GM23338 (cell line): ENCODE results near the gene PNPLA5. TPM values are rescaled to one million over a fixed set of nuclear protein-coding genes. Genes with fewer than 3 reads are reported as not detected.

ENCODE experiments used
- ATAC-seq: fragments of 200-7000 bp; cut with Tn5 transposase; 3 replicates; pipeline ENCODE4 v1.9.1; 2020
- DNase-seq: peaks from one replicate; pipeline ENCODE4 v3.0.0-alpha.2; 2015; ENCODE audit warnings: low spot score
- H2AFZ ChIP-seq: fragments of 200-600 bp; sonication (generic); 2 replicates; pipeline ENCODE4 v1.8.0; 2016; ENCODE audit warnings: antibody characterized with exemption, mild to moderate bottlenecking, moderate library complexity
- H3F3A ChIP-seq: fragments of 200-600 bp; sonication (generic); replicated peaks from 2 replicates; pipeline ENCODE4 v1.8.0; 2017; ENCODE audit warnings: antibody characterized with exemption, mixed run types, low read depth
- H3K27ac ChIP-seq: fragments of 200-600 bp; sonication (generic); 2 replicates; pipeline ENCODE4 v1.6.1; 2016; ENCODE audit warnings: low read depth
- H3K27me3 ChIP-seq: fragments of 200-600 bp; sonication (generic); 2 replicates; pipeline ENCODE4 v1.8.0; 2016; ENCODE audit warnings: mild to moderate bottlenecking, mixed run types, moderate library complexity; ENCODE audit not compliant: insufficient read depth
- H3K36me3 ChIP-seq: fragments of 200-600 bp; sonication (generic); 2 replicates; pipeline ENCODE4 v1.8.0; 2016; ENCODE audit warnings: mild to moderate bottlenecking; ENCODE audit not compliant: insufficient read depth
- H3K4me1 ChIP-seq: fragments of 200-600 bp; sonication (generic); 2 replicates; pipeline ENCODE4 v1.8.0; 2016; ENCODE audit warnings: mild to moderate bottlenecking, moderate library complexity; ENCODE audit not compliant: insufficient read depth
- H3K4me2 ChIP-seq: fragments of 200-600 bp; sonication (generic); 2 replicates; pipeline ENCODE4 v1.7.1; 2017; ENCODE audit warnings: mixed run types
- H3K4me3 ChIP-seq: fragments of 200-600 bp; sonication (generic); 2 replicates; pipeline ENCODE4 v1.6.1; 2016; ENCODE audit warnings: mixed run types
- H3K79me2 ChIP-seq: fragments of 200-600 bp; sonication (generic); replicated peaks from 2 replicates; pipeline ENCODE4 v1.8.0; 2017; ENCODE audit warnings: mild to moderate bottlenecking; ENCODE audit not compliant: insufficient read depth
- H3K9me2 ChIP-seq: fragments of 200-600 bp; sonication (generic); 2 replicates; pipeline ENCODE4 v1.8.0; 2017; ENCODE audit not compliant: insufficient read depth
- H4K20me1 ChIP-seq: fragments of 200-600 bp; sonication (generic); replicated peaks from 2 replicates; pipeline ENCODE4 v1.8.0; 2017; ENCODE audit warnings: mild to moderate bottlenecking; ENCODE audit not compliant: insufficient read depth
- H3K27ac Mint-ChIP-seq: 2 replicates; pipeline ENCODE4 v1.8.0; 2020; ENCODE audit warnings: inconsistent platforms, mild to moderate bottlenecking, moderate library complexity, mixed read lengths
- H3K27me3 Mint-ChIP-seq: 3 replicates; pipeline ENCODE4 v1.8.0; 2022; ENCODE audit warnings: low read depth, mild to moderate bottlenecking, moderate library complexity, mixed read lengths, inconsistent platforms; ENCODE audit not compliant: insufficient read depth, poor library complexity
- H3K36me3 Mint-ChIP-seq: 3 replicates; pipeline ENCODE4 v1.8.0; 2021; ENCODE audit warnings: low read depth, mild to moderate bottlenecking, inconsistent platforms, moderate library complexity, mixed read lengths
- H3K4me1 Mint-ChIP-seq: 3 replicates; pipeline ENCODE4 v1.8.0; 2020; ENCODE audit warnings: mild to moderate bottlenecking, inconsistent platforms, mixed read lengths
- H3K4me3 Mint-ChIP-seq: 3 replicates; pipeline ENCODE4 v1.8.0; 2021; ENCODE audit warnings: moderate library complexity, mild to moderate bottlenecking, inconsistent platforms, mixed read lengths
- H3K9me3 Mint-ChIP-seq: 3 replicates; pipeline ENCODE4 v1.8.0; 2020; ENCODE audit warnings: moderate library complexity, mild to moderate bottlenecking, inconsistent platforms, mixed read lengths
- CREB1 ChIP-seq: fragments of 250-450 bp; sonication (Bioruptor Pico); IDR thresholded peaks from 2 replicates; pipeline ENCODE4 v1.5.0; 2020; ENCODE audit warnings: low read depth, mild to moderate bottlenecking, moderate library complexity
- ETS1 ChIP-seq: IDR thresholded peaks from 2 replicates; pipeline ENCODE4 v1.6.1; 2016; ENCODE audit warnings: antibody characterized with exemption
- EZH2phosphoT487 ChIP-seq: fragments of 200-600 bp; sonication (generic); IDR thresholded peaks from one replicate; pipeline ENCODE4 v1.8.1; 2018; ENCODE audit warnings: antibody characterized with exemption; ENCODE audit not compliant: unreplicated experiment
- JUNB ChIP-seq: IDR thresholded peaks from one replicate; pipeline ENCODE4 v1.6.1; 2016; ENCODE audit warnings: antibody characterized with exemption; ENCODE audit not compliant: unreplicated experiment
- POLR2AphosphoS5 ChIP-seq: IDR thresholded peaks from 2 replicates; pipeline ENCODE4 v1.6.1; 2016; ENCODE audit warnings: antibody characterized with exemption, low read depth
- STAT1 ChIP-seq: IDR thresholded peaks from one replicate; pipeline ENCODE4 v1.6.1; 2016; ENCODE audit warnings: antibody characterized with exemption; ENCODE audit not compliant: unreplicated experiment
- ZNF331 ChIP-seq: fragments of 250-450 bp; sonication (Bioruptor Pico); IDR thresholded peaks from 2 replicates; pipeline ENCODE4 v1.5.0; 2020; ENCODE audit warnings: low read depth, mild to moderate bottlenecking, moderate library complexity
- polyA plus RNA-seq: library from polyadenylated mRNA; unstranded; fragments of >200 nt; fragmentation: Nextera tagmentation; extraction: Ambion mirVana; gene quantifications from 2 replicates; pipeline ENCODE4 v1.2.1, GENCODE V29; 2016
- total RNA-seq: library from RNA; depleted of rRNA; stranded (reverse); fragments of >200 nt; shearing (Covaris generic); gene quantifications from 2 replicates; pipeline ENCODE4 v1.2.3, GENCODE V29; 2014
- TF ChIP-seq, protein P1 (sequence below): IDR thresholded peaks from one replicate; pipeline ENCODE4 v1.6.1; 2018; ENCODE audit warnings: antibody characterized with exemption; ENCODE audit not compliant: unreplicated experiment

Gene PNPLA5
- total and polyA plus RNA-seq, 2 experiments from 2014 or later: 2.3 to 6.8 TPM

DNA sequence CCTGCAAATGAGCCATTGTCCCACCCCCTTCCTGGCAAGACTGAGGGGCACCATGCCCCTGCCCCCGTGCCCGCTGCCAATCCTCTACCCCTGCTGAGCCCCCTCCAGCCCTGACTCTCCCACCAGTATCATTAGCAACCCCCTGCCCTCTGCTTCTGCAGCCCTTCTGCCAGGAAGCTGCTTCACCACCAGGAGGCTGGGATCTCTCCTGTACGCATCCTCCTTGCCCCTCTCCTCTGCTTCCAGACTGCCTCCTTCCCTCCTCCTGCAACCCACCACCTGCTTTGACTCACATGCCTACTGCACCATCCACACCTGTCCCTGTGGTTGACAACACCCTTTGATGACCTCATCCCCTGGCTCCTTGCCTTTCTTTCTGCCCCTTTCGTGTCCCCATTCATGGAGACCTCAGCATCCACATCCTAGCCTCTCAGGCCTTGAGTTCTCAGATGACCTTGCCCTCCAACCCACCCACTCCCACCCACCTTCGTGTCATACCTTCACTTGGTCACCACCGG is 18.4 kb upstream of the PNPLA5 start (continued):
- no peak for TF ChIP-seq ETS1
- no peak for TF ChIP-seq STAT1
- TF ChIP-seq EZH2phosphoT487: no peak
- no peak for TF ChIP-seq CREB1 (CRISPR knock-in tag)
- no peak for TF ChIP-seq JUNB

DNA sequence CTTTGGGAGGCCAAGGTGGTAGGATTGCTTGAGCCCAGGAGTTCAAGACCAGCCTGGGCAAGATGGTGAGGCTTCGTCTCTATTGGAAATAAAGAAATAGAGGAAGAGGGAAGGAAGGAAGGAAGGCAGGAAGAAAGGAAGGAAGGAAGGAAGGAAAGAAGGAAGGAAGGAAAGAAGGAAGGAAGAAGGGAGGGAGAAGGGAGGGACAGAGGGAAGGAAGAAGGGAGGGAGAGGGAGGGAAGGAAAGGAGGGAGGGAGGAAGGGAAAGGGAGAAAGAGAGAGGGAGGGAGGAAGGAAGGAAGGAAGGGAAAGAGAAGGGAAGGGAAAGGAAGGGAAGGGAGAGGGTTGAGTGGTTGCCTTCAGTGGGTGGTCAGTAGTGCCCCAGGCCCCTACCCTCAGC is 17.9 kb upstream of the PNPLA5 start:
- Histone ChIP-seq H4K20me1 (no peaks in the 10 kb centered on the region), H3K27me3 (no peaks in the 10 kb centered on the region), H3F3A (no peaks in the 10 kb centered on the region), H3K4me3 (no peak overlapping the region), H3K4me2 (no peak overlapping the region), H3K4me1 (no peaks in the 10 kb centered on the region), H2AFZ (no peak overlapping the region), H3K27ac (no peak overlapping the region), H3K9me2 (peaks cover 8% of the 10 kb centered on the region; the same call in 1 of the 2 replicates), H3K36me3 (no peaks in the 10 kb centered on the region), H3K79me2 (no peaks in the 10 kb centered on the region)
- Mint-ChIP-seq H3K36me3 (0 out of 3 replicates have a peak, but pooled peaks cover 2% of the 10 kb centered on the region), H3K27ac (no peak overlapping the region), H3K4me1 (peaks cover 5% of the 10 kb centered on the region; the same call in 2 of the 3 replicates), H3K27me3 (peaks cover 14% of the 10 kb centered on the region), H3K4me3 (no peak overlapping the region), H3K9me3 (peaks cover 17% of the 10 kb centered on the region)
- ATAC-seq (no peak), DNase-seq (no peak)
- no peak for TF ChIP-seq POLR2AphosphoS5

- H3K4me2 ChIP-seq: no peak overlapping the region
- no peak for DNase-seq
- no peaks in the 10 kb centered on the region for H4K20me1 ChIP-seq
- Mint-ChIP-seq H3K27ac (no peak overlapping the region), H3K4me1 (0 out of 3 replicates have a peak, but pooled peaks cover 2% of the 10 kb centered on the region), H3K4me3 (no peak overlapping the region), H3K36me3 (no peaks in the 10 kb centered on the region; the same call in 2 of the 3 replicates), H3K27me3 (peaks cover 15% of the 10 kb centered on the region), H3K9me3 (peaks cover 10% of the 10 kb centered on the region; the same call in 2 of the 3 replicates)
- TF ChIP-seq, protein P1, sequence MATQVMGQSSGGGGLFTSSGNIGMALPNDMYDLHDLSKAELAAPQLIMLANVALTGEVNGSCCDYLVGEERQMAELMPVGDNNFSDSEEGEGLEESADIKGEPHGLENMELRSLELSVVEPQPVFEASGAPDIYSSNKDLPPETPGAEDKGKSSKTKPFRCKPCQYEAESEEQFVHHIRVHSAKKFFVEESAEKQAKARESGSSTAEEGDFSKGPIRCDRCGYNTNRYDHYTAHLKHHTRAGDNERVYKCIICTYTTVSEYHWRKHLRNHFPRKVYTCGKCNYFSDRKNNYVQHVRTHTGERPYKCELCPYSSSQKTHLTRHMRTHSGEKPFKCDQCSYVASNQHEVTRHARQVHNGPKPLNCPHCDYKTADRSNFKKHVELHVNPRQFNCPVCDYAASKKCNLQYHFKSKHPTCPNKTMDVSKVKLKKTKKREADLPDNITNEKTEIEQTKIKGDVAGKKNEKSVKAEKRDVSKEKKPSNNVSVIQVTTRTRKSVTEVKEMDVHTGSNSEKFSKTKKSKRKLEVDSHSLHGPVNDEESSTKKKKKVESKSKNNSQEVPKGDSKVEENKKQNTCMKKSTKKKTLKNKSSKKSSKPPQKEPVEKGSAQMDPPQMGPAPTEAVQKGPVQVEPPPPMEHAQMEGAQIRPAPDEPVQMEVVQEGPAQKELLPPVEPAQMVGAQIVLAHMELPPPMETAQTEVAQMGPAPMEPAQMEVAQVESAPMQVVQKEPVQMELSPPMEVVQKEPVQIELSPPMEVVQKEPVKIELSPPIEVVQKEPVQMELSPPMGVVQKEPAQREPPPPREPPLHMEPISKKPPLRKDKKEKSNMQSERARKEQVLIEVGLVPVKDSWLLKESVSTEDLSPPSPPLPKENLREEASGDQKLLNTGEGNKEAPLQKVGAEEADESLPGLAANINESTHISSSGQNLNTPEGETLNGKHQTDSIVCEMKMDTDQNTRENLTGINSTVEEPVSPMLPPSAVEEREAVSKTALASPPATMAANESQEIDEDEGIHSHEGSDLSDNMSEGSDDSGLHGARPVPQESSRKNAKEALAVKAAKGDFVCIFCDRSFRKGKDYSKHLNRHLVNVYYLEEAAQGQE: no peak
- TF ChIP-seq ETS1: no peak
- no peak for TF ChIP-seq ZNF331 (CRISPR knock-in tag)
- H2AFZ ChIP-seq: no peak overlapping the region
- H3K79me2 ChIP-seq: no peaks in the 10 kb centered on the region
- H3K27me3 ChIP-seq: no peaks in the 10 kb centered on the region
- ATAC-seq: no peak
- H3K27ac ChIP-seq: no peak overlapping the region
- H3K4me3 ChIP-seq: no peak overlapping the region
- no peaks in the 10 kb centered on the region for H3K36me3 ChIP-seq
- H3K9me2 ChIP-seq: no peaks in the 10 kb centered on the region
- no peaks in the 10 kb centered on the region for H3F3A ChIP-seq
- H3K4me1 ChIP-seq: no peaks in the 10 kb centered on the region
These were observed 13.9 kb upstream of the PNPLA5 start for GRCh38 chr22:43905681-43906080.
